Astrocyte (in vitro differentiated cells and primary cell): Measurements from ENCODE around the gene LMX1B. TPM values are rescaled to one million over a fixed set of nuclear protein-coding genes. Genes with fewer than 3 reads are reported as not detected.
"Not testable (repeated sequence)": the region's sequence is repeated elsewhere in the genome, so short reads cannot be mapped to it uniquely, and the experiment has no call there.

Source experiments
- DNase-seq: peaks from one replicate; pipeline ENCODE4 v3.0.0-alpha.2; 2010; ENCODE audit warnings: low read depth
- FAIRE-seq: peaks from 2 replicates; lab custom pipeline; 2011; peaks lifted over from hg19 to GRCh38; lab: Jason Lieb, UNC
- H2AFZ ChIP-seq: 2 replicates; pipeline ENCODE4 v1.6.0; 2012; ENCODE audit warnings: low read depth, low read length, inconsistent platforms
- H3K27ac ChIP-seq: 2 replicates; pipeline ENCODE4 v1.5.1; 2011; ENCODE audit warnings: low read depth, low read length, inconsistent platforms
- H3K27me3 ChIP-seq: 2 replicates; pipeline ENCODE4 v1.6.0; 2011; ENCODE audit warnings: low read length, inconsistent platforms; ENCODE audit not compliant: insufficient read depth
- H3K36me3 ChIP-seq: 2 replicates; pipeline ENCODE4 v1.5.1; 2011; ENCODE audit warnings: low read length, inconsistent platforms; ENCODE audit not compliant: insufficient read depth
- H3K4me1 ChIP-seq: 2 replicates; pipeline ENCODE4 v1.5.1; 2011; ENCODE audit warnings: low read length, inconsistent platforms; ENCODE audit not compliant: insufficient read depth
- H3K4me2 ChIP-seq: 2 replicates; pipeline ENCODE4 v1.6.0; 2012; ENCODE audit warnings: low read length, inconsistent platforms
- H3K4me3 ChIP-seq: 2 replicates; pipeline ENCODE4 v1.5.1; 2011; ENCODE audit warnings: low read depth, mild to moderate bottlenecking, low read length, inconsistent platforms; ENCODE audit not compliant: insufficient read depth
- H3K79me2 ChIP-seq: 2 replicates; pipeline ENCODE4 v1.6.0; 2012; ENCODE audit warnings: mild to moderate bottlenecking, low read length, inconsistent platforms; ENCODE audit not compliant: insufficient read depth
- H3K9ac ChIP-seq: 2 replicates; pipeline ENCODE4 v1.6.0; 2012; ENCODE audit warnings: mild to moderate bottlenecking, low read length, inconsistent platforms
- H3K9me3 ChIP-seq: 2 replicates; pipeline ENCODE4 v1.5.1; 2012; ENCODE audit warnings: low read depth, mild to moderate bottlenecking, low read length, inconsistent platforms; ENCODE audit not compliant: insufficient read depth
- H4K20me1 ChIP-seq: 2 replicates; pipeline ENCODE4 v1.6.0; 2012; ENCODE audit warnings: low read length, inconsistent platforms; ENCODE audit not compliant: insufficient read depth
- H3K27ac Mint-ChIP-seq: one replicate; pipeline ENCODE4 v1.8.0; 2021; ENCODE audit warnings: mild to moderate bottlenecking, mixed read lengths; ENCODE audit not compliant: unreplicated experiment
- H3K27me3 Mint-ChIP-seq: one replicate; pipeline ENCODE4 v1.8.0; 2021; ENCODE audit warnings: low read depth, mixed read lengths; ENCODE audit not compliant: unreplicated experiment
- H3K36me3 Mint-ChIP-seq: one replicate; pipeline ENCODE4 v1.8.0; 2021; ENCODE audit warnings: low read depth, mixed read lengths; ENCODE audit not compliant: unreplicated experiment
- H3K4me1 Mint-ChIP-seq: one replicate; pipeline ENCODE4 v1.8.0; 2021; ENCODE audit warnings: low read depth, mixed read lengths; ENCODE audit not compliant: unreplicated experiment
- H3K4me3 Mint-ChIP-seq: one replicate; pipeline ENCODE4 v1.8.0; 2021; ENCODE audit warnings: mild to moderate bottlenecking, moderate library complexity, mixed read lengths; ENCODE audit not compliant: unreplicated experiment
- H3K9me3 Mint-ChIP-seq: one replicate; pipeline ENCODE4 v1.8.0; 2021; ENCODE audit warnings: mild to moderate bottlenecking, mixed read lengths; ENCODE audit not compliant: unreplicated experiment
- CTCF ChIP-seq: IDR thresholded peaks from 2 replicates; pipeline ENCODE4 v1.5.1; 2011; ENCODE audit warnings: low read depth, mild to moderate bottlenecking, inconsistent platforms, low read length, moderate library complexity; ENCODE audit not compliant: insufficient read depth
- EZH2 ChIP-seq: IDR thresholded peaks from 2 replicates; pipeline ENCODE4 v1.6.1; 2012; ENCODE audit warnings: mild to moderate bottlenecking, low read length, inconsistent platforms; ENCODE audit not compliant: insufficient read depth
- total RNA-seq: library from RNA; stranded (reverse); gene quantifications from 2 replicates; pipeline ENCODE4 v1.2.1, GENCODE V29; 2021

Gene LMX1B
- total RNA-seq, 1 donor from 2014 or later = 0.45 TPM

- no peak for FAIRE-seq
- no peak overlapping the region for H3K4me3 Mint-ChIP-seq
These were observed 48.2 kb upstream of the LMX1B start for GRCh38 chr9:126565336-126566128.

GRCh38 chr9:126569036-126569435 lies 44.7 kb upstream of the LMX1B start:
- DNase-seq = no peak
- H3K4me3 ChIP-seq = no peak overlapping the region
- FAIRE-seq = no peak
- no peak for TF ChIP-seq CTCF
- TF ChIP-seq EZH2 = no peak
- no peaks in the 10 kb centered on the region for H3K9me3 ChIP-seq
- H4K20me1 ChIP-seq = no peaks in the 10 kb centered on the region
- no peak overlapping the region for H2AFZ ChIP-seq
- no peaks in the 10 kb centered on the region for H3K36me3 Mint-ChIP-seq
- H3K9me3 Mint-ChIP-seq = peaks cover 5% of the 10 kb centered on the region
- peaks cover 8% of the 10 kb centered on the region for H3K4me1 ChIP-seq
- peaks cover 7% of the 10 kb centered on the region for H3K27me3 ChIP-seq
- no peak overlapping the region for H3K9ac ChIP-seq
- peaks cover 5% of the 10 kb centered on the region for H3K4me1 Mint-ChIP-seq
- no peaks in the 10 kb centered on the region for H3K36me3 ChIP-seq
- H3K27me3 Mint-ChIP-seq = peaks cover 18% of the 10 kb centered on the region
- H3K27ac ChIP-seq = no peak overlapping the region
- no peak overlapping the region for H3K4me3 Mint-ChIP-seq
- H3K27ac Mint-ChIP-seq = no peak overlapping the region
- peak overlapping the region; percentile 20 for H3K4me2 ChIP-seq
- H3K79me2 ChIP-seq = no peaks in the 10 kb centered on the region

More at GRCh38 chr9:126565336-126566128, 48.2 kb upstream of the LMX1B start:
- H3K4me1 Mint-ChIP-seq = peaks cover 5% of the 10 kb centered on the region
- Histone ChIP-seq H3K27me3 (peaks cover 25% of the 10 kb centered on the region), H3K4me2 (no peak overlapping the region), H3K36me3 (no peaks in the 10 kb centered on the region), H2AFZ (no peak overlapping the region), H3K27ac (no peak overlapping the region), H3K4me1 (peaks cover 8% of the 10 kb centered on the region), H3K4me3 (no peak overlapping the region), H4K20me1 (no peaks in the 10 kb centered on the region), H3K79me2 (no peaks in the 10 kb centered on the region), H3K9ac (no peak overlapping the region), H3K9me3 (no peaks in the 10 kb centered on the region)
- DNase-seq = no peak
- H3K9me3 Mint-ChIP-seq = peaks cover 2% of the 10 kb centered on the region
- no peaks in the 10 kb centered on the region for H3K36me3 Mint-ChIP-seq
- TF ChIP-seq EZH2 (no peak), CTCF (no peak)
- no peak overlapping the region for H3K27ac Mint-ChIP-seq
- H3K27me3 Mint-ChIP-seq = peaks cover 45% of the 10 kb centered on the region

GRCh38 chr9:126578029-126578428 lies 35.7 kb upstream of the LMX1B start:
- H3K4me3 ChIP-seq = no peak overlapping the region
- H3K4me1 Mint-ChIP-seq = no peaks in the 10 kb centered on the region
- no peaks in the 10 kb centered on the region for H3K36me3 ChIP-seq
- H2AFZ ChIP-seq = no peak overlapping the region
- H3K27ac ChIP-seq = no peak overlapping the region
- no peaks in the 10 kb centered on the region for H3K36me3 Mint-ChIP-seq
- H3K4me2 ChIP-seq = no peak overlapping the region
- no peaks in the 10 kb centered on the region for H3K9me3 ChIP-seq
- no peaks in the 10 kb centered on the region for H4K20me1 ChIP-seq
- peaks cover 37% of the 10 kb centered on the region for H3K27me3 Mint-ChIP-seq
- no peaks in the 10 kb centered on the region for H3K79me2 ChIP-seq
- DNase-seq = no peak
- no peaks in the 10 kb centered on the region for H3K9me3 Mint-ChIP-seq
- H3K9ac ChIP-seq = no peak overlapping the region
- peaks cover 8% of the 10 kb centered on the region for H3K27me3 ChIP-seq
- no peak for TF ChIP-seq EZH2
- no peak for TF ChIP-seq CTCF
- no peak for FAIRE-seq
- no peak overlapping the region for H3K4me3 Mint-ChIP-seq
- H3K4me1 ChIP-seq = no peaks in the 10 kb centered on the region
- H3K27ac Mint-ChIP-seq = no peak overlapping the region

- H3K27me3 Mint-ChIP-seq = peaks cover 39% of the 10 kb centered on the region
- not testable (repeated sequence) for DNase-seq, H3K4me3 Mint-ChIP-seq, H3K9ac ChIP-seq, H3K4me3 ChIP-seq, H3K4me1 Mint-ChIP-seq, H4K20me1 ChIP-seq, H3K4me2 ChIP-seq, H3K79me2 ChIP-seq, H3K27ac ChIP-seq, H3K9me3 Mint-ChIP-seq, H2AFZ ChIP-seq, H3K27ac Mint-ChIP-seq, H3K36me3 Mint-ChIP-seq, H3K4me1 ChIP-seq, FAIRE-seq, H3K36me3 ChIP-seq, H3K9me3 ChIP-seq
- peaks cover 11% of the 10 kb centered on the region for H3K27me3 ChIP-seq
These were observed 33.4 kb upstream of the LMX1B start for GRCh38 chr9:126580319-126580718.
